Esophagus muscularis mucosa (tissue), 3 donors: Measurements from ENCODE around the gene ATP10B.

Source experiments
- POLR2A ChIP-seq: fragments of 450-650 bp; IDR thresholded peaks from one replicate; pipeline ENCODE4 v1.6.1; 2017; ENCODE audit warnings: antibody characterized with exemption, moderate library complexity, mild to moderate bottlenecking, low read depth
- TF ChIP-seq, protein P1 (sequence below), 3 experiments: fragments of 200-600 bp in 2 of 3; fragments of 450-650 bp in 1 of 3; sonication (generic) in 2 of 3; IDR thresholded peaks; one replicate each; pipeline ENCODE4 v1.5.1; 2017 to 2019; ENCODE audit warnings: antibody characterized with exemption in 3 of 3, mild to moderate bottlenecking in 2 of 3, moderate library complexity in 1 of 3

DNA sequence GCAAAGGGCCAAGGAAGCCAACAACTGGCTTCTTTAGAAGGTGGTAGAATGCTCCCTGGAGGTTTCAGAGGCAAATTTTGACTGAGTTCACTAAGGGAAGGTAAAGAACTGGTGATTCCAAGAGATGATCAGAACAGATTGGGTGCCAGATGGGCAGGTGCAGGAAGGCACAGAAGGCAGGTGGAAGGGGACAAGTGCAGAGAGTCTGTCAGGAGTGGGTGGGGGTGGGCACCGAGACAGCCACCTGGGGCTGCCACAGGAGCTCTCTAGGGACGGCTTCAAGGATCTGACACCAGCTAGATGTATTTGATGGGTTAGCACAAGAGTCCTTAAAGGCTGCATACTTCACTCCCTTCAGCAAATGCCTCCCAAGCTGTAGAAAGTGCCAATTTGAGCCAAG, 223.0 kb downstream of the ATP10B start:
- TF ChIP-seq POLR2A: no peak
- TF ChIP-seq, protein P1, sequence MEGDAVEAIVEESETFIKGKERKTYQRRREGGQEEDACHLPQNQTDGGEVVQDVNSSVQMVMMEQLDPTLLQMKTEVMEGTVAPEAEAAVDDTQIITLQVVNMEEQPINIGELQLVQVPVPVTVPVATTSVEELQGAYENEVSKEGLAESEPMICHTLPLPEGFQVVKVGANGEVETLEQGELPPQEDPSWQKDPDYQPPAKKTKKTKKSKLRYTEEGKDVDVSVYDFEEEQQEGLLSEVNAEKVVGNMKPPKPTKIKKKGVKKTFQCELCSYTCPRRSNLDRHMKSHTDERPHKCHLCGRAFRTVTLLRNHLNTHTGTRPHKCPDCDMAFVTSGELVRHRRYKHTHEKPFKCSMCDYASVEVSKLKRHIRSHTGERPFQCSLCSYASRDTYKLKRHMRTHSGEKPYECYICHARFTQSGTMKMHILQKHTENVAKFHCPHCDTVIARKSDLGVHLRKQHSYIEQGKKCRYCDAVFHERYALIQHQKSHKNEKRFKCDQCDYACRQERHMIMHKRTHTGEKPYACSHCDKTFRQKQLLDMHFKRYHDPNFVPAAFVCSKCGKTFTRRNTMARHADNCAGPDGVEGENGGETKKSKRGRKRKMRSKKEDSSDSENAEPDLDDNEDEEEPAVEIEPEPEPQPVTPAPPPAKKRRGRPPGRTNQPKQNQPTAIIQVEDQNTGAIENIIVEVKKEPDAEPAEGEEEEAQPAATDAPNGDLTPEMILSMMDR (IDR thresholded peaks at IDR 0.05): no peak
